Activated T-helper 1 cell treated with Interleukin-2 at 50 U/mL for 16 hours (primary cell): ENCODE results near the gene WDR54.
"Not testable (repeated sequence)": the region's sequence is repeated elsewhere in the genome, so short reads cannot be mapped to it uniquely, and the experiment has no call there.

Experiments used
- DNase-seq: peaks from one replicate; pipeline ENCODE4 v3.0.0-alpha.2; 2020; ENCODE audit warnings: low read depth

Gene WDR54

GRCh38 chr2:74407682-74408081 is 13.8 kb upstream of the WDR54 start:
- no peak for DNase-seq

GRCh38 chr2:74413001-74413698 is 8.4 kb upstream of the WDR54 start:
- no peak for DNase-seq

DNA sequence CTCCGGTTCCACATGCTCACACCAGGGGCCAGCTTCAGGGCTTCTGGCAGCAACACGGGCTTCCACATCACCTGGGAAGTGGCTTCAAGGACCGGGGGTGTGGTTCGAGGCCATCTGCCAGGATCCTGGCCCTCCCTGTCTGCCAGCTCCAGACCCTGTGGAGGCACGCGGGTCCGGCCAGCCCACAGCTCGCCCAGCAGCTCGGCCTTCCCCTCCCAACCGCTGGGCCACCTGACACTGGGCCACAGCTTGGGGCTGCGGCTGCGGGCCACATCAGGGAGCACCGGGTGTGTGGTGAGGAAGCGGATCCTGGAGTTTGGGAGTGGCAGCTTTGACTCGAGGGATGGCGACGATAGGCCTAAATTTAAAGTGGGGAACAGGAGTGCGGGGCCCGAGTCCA is 7.1 kb upstream of the WDR54 start:
- no peak for DNase-seq

DNA sequence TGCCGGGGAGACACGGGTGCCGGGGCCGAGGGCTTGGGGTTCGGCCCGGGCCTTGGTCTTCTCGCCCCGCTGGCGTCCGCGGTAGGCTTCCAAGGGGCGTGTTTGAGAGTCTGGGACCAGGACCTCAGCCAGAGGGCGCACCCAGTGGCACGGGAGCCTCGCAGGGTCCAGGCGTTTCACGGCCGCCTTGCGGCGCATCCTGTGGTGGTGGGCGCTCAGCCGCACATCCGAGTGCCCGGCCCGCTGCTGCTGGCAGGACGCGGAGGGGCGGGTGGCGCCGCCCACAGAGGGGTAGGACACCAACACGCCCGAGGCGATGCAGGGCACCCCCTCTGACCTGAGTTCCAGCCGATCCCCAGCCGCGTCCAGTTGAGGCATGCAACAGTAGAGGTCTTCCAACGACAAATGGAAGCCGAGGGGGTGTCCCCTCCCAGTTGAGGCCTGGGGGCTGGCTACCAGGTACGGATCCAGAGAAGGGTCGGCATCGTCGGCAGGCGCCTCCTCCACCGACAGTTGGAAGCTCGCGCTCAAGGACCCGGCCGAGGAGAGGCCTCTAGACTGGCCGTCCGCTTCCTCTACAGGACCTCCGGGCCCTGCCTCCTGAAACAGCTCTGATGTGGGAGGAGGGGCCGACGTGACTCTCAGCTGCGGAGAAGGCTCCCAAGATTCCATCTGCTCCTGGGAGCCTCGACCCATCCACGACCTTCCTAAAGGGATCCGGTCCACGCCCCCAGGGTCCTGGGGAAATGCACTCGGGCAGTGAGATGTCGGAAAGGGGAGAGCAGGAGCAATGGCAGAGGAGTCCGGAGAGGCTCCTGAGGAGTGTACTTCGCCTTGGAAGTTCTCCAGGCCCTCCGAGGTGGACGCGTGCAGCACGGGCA is 6.4 kb upstream of the WDR54 start:
- DNase-seq = no peak

GRCh38 chr2:74415762-74416395 is 5.7 kb upstream of the WDR54 start:
- no peak for DNase-seq

DNA sequence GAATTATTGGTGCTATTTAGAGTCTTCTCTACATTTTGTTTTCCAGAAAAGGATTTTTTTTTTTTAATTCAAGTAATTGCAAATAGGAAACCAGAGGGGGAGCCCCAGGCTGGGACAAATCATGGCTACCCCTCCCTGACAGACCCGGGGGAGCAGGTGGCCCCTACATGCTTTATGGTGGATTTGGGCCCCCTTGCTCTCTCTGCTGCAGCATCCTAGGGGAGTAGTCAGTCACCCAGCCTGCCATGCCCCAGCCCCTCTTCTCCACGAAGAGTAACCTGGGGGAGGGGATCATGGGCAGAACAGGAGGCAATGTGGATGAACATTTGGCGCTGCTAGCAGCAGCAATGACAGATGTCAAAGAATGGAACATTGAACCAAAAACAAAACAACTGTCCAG is 4.8 kb upstream of the WDR54 start:
- no peak for DNase-seq

GRCh38 chr2:74417197-74417596 is 4.3 kb upstream of the WDR54 start:
- DNase-seq = no peak

DNA sequence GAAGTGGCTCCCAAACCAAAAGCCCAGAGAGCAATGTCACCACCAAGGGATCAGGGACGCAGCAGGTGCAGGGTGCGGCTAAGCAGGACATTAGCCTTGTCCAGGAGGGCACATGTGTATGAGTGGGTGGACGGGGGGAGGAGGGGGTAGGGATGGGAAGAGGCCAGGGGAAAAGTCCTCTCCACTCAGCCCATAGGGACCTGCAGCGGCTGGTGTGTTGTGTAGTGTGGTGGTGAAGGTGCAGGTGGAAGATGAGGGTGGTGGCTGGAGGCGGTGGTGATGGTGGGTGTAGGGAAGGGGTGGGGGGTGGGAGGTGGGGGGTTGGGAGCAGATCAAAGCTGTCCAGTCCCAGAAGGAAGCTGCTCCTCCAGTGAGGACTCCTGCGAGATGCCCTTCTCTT is 3.8 kb upstream of the WDR54 start:
- no peak for DNase-seq

- no peak for DNase-seq
These were observed 3.2 kb upstream of the WDR54 start for GRCh38 chr2:74418312-74418711.

- DNase-seq = no peak
These were observed 2.2 kb upstream of the WDR54 start for GRCh38 chr2:74419345-74419744.

- no peak for DNase-seq
These were observed 1.5 kb upstream of the WDR54 start for GRCh38 chr2:74420006-74420405.

GRCh38 chr2:74420443-74421103 is 957 bp upstream of the WDR54 start:
- not testable (repeated sequence) for DNase-seq

- DNase-seq = no peak
These were observed 1.9 kb downstream of the WDR54 start for GRCh38 chr2:74423231-74424095.

DNA sequence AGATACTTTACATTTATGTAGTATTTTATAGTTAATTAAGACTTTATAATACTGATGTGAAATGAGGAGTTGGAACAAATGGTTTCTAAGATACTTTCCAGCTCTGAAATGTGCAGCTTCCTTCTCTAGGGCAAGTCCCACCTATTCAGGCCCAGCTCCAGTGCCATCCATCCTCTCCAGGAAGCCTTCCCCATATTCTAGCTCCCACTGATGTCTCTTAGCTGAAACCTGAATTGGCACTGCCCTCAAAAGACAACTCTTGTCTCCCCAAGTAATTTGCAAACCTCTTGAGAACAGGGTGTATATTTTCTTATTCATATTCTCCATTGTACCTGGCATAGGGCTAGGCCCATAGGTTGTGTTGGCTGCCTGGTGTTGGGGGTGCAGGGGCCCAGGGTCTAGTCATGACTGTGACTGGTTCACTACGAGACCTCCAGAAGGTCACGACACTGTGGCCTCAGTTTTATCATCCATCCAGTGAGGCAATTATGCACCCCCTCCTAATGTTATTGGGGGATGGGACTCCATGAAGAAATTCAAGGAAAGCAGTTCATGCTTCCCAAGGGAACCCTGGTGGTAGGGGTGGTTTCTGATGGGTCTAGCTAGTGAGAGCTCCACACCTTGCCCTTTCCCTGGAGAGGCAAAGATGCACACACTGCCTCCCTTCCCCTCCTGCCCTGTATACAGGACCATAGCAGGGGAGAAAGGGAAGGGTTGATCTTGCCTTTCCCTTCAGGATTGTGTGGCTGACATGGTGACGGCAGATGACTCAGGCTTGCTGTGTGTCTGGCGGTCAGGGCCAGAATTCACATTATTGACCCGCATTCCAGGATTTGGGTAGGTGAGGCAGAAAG is 2.8 kb downstream of the WDR54 start:
- DNase-seq = no peak

- DNase-seq = no peak
These were observed 3.5 kb downstream of the WDR54 start for GRCh38 chr2:74424995-74425406.

DNA sequence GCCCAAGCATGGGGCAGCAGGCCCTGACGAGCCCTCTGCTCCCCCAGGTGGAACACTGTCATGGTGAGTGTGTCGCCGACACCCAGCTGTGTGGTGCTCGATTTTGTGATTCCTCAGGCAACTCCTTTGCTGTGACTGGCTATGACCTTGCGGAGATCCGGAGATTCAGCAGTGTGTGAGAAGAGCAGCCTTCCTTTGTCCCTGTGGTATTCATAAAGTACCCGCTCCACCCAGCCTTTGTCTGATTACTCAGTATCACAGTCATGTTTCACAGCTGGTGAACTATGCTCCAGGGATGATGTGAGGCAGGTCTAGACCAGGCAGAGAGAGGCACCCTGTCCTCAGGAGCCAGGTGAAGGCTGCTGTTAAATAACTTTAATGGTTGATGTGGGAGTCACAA is 4.0 kb downstream of the WDR54 start:
- DNase-seq = no peak

DNA sequence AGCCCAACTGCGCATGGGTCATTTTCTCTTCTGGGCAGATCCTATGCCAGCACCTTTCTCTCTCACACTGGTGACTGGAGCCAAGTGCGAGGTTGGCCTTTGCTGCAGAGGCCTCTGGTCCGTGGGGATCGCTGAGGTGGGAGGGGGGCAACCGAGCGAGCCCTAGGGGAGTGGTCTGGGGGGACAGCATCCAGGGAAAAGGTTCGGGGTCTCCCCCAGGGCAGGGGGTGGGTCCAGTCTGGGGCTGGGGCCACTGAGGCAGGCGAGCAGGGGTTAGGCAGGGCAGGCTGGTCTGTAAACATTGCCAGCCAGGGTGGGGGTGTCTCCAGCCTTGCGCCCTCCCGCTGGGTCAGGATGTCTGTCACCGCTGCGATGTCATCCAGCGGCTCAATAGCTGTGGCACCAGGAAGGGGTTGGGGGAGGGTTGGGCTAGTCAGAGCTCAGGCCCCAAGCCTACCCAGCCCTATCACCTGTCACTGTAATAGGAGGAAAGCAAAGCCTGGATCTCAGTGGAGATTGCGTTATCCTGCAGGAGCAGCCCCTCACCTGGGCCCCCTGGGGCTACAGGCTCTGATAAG is 4.7 kb downstream of the WDR54 start:
- no peak for DNase-seq

DNA sequence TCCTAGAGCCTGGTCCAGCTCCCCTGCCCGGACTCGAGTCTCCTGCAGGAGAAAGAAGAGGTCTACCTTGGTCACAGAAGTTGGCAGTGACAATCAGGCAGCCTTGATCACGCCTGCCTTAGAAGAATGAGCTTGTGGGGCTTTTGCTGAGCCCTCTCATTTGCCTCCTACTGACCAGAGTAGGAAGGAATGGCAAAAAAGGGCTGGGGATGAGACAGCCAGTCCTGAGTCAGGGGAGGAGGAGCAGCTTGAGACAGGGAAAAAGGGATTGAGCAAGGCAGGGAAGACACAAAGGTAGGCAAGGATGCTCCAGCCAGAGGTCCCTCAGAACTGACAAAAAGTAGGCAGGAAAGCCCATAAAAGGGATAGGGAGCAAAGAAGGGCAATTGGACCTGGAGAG is 6.0 kb downstream of the WDR54 start:
- DNase-seq = no peak

GRCh38 chr2:74428675-74429074 is 7.1 kb downstream of the WDR54 start:
- no peak for DNase-seq
